ENCODE results near the gene LGALS7B. TPM values are rescaled to one million over a fixed set of nuclear protein-coding genes. Genes with fewer than 3 reads are reported as not detected.

LGALS7B gene
- total RNA-seq, 1 experiment from 2014 or later, result 2.4 TPM

- ChIA-PET POLR2A (interaction anchor here (1.0 to 1.2 kb wide), 2 partner anchors 8 to 57 kb away, joined by 3 to 4 read pairs; no protein-coding TSS in a partner anchor), CTCF (interaction anchor here (0.9 to 1.1 kb wide), 2 partner anchors 60 to 427 kb away, joined by 3 read pairs; partner anchors contain the start of gene FAM98C), RAD21 (ENCODE audit: low non-redundant PET in 1 of 2, low total read pairs in 2 of 2, uncharacterized antibody in 2 of 2, unreplicated experiment in 2 of 2) (no interaction called here)
- Histone ChIP-seq H3K27me3 (ENCODE audit: insufficient read depth, low read length) (no peaks in the 10 kb centered on the region), H2AFZ (ENCODE audit: low read depth, low read length, poor library complexity, severe bottlenecking) (no peak overlapping the region), H3K36me3 (ENCODE audit: control insufficient read depth in 1 of 2, insufficient read depth in 2 of 2, low read length in 2 of 2) (peaks cover 0 to 8% of the 10 kb centered on the region in 2 experiments; a peak in 1 of 4 replicates), H3K27ac (ENCODE audit: low read depth, low read length) (no peak overlapping the region), H3K79me2 (ENCODE audit: insufficient read depth, low read length) (peaks cover 44% of the 10 kb centered on the region), H3K4me2 (ENCODE audit: low read length) (no peak overlapping the region), H3K9ac (ENCODE audit: low read length) (no peak overlapping the region), H3K4me1 (ENCODE audit: control insufficient read depth in 1 of 2, insufficient read depth in 2 of 2, low read length in 2 of 2) (peaks cover 2 to 16% of the 10 kb centered on the region in 2 experiments; a peak in 3 of 4 replicates), H4K20me1 (ENCODE audit: insufficient read depth) (no peaks in the 10 kb centered on the region), H3K4me3 (replicated peaks in 1 of 2; ENCODE audit: low read depth in 1 of 2, low read length in 2 of 2) (0 out of 4 replicates have a peak overlapping the region, but pooled peaks of 1 of the 2 experiments have one; percentile 68), H3K9me3 (ENCODE audit: control insufficient read depth in 1 of 2, insufficient read depth in 1 of 2, low read depth in 1 of 2, low read length in 2 of 2) (no peaks in the 10 kb centered on the region), H3K9me2 (ENCODE audit: insufficient read depth) (no peaks in the 10 kb centered on the region)
- BruUV-seq (replicated peaks), result no TSS peak
- DNase-seq (ENCODE audit: low read depth, low spot score) (no peak), ATAC-seq (no peak)
- intact Hi-C loops (cut with micrococcal nuclease), result loop anchor here (5.0 kb wide), 1 partner anchor 93 kb away; no protein-coding TSS in a partner anchor
- TF ChIP-seq POLR2AphosphoS5 (IDR thresholded peaks at IDR 0.05; ENCODE audit: low read depth, low read length) (no peak), CEBPB (IDR thresholded peaks at IDR 0.05; ENCODE audit: low read depth) (no peak), ELF1 (IDR thresholded peaks at IDR 0.05; ENCODE audit: borderline replicate concordance, low read depth) (no peak), JUND (IDR thresholded peaks at IDR 0.05) (no peak), SIN3A (IDR thresholded peaks at IDR 0.05; ENCODE audit: low read depth) (no peak), SRF (IDR thresholded peaks at IDR 0.05; ENCODE audit: low read depth) (no peak), ZNF274 (IDR thresholded peaks at IDR 0.05; ENCODE audit: low read depth, low read length) (no peak), EZH2 (IDR thresholded peaks at IDR 0.05) (no peak)
Measured at GRCh38 chr19:38830039-38830733, 41.2 kb downstream of the LGALS7B start.

- Histone ChIP-seq H3K4me2 (ENCODE audit: low read length) (peak overlapping the region; percentile 84), H3K36me3 (ENCODE audit: control insufficient read depth in 1 of 2, insufficient read depth in 2 of 2, low read length in 2 of 2) (peaks cover 3 to 8% of the 10 kb centered on the region in 2 experiments; a peak in 1 of 4 replicates), H3K9ac (ENCODE audit: low read length) (peak overlapping the region; percentile 70), H3K4me1 (ENCODE audit: control insufficient read depth in 1 of 2, insufficient read depth in 2 of 2, low read length in 2 of 2) (peaks cover 2 to 16% of the 10 kb centered on the region in 2 experiments; a peak in 3 of 4 replicates), H3K79me2 (ENCODE audit: insufficient read depth, low read length) (peaks cover 36% of the 10 kb centered on the region), H3K4me3 (replicated peaks in 1 of 2; ENCODE audit: low read depth in 1 of 2, low read length in 2 of 2) (peak overlapping the region; percentile 61 to 68), H4K20me1 (ENCODE audit: insufficient read depth) (no peaks in the 10 kb centered on the region), H3K9me3 (ENCODE audit: control insufficient read depth in 1 of 2, insufficient read depth in 1 of 2, low read depth in 1 of 2, low read length in 2 of 2) (no peaks in the 10 kb centered on the region), H3K9me2 (ENCODE audit: insufficient read depth) (no peaks in the 10 kb centered on the region), H2AFZ (ENCODE audit: low read depth, low read length, poor library complexity, severe bottlenecking) (no peak overlapping the region), H3K27me3 (ENCODE audit: insufficient read depth, low read length) (no peaks in the 10 kb centered on the region), H3K27ac (ENCODE audit: low read depth, low read length) (peak overlapping the region; percentile 66)
- ATAC-seq (peak; percentile 53), DNase-seq (ENCODE audit: low read depth, low spot score) (no peak)
- no peak for TF ChIP-seq ZFX (IDR thresholded peaks at IDR 0.05)
- no peak for TF ChIP-seq CTCF (IDR thresholded peaks at IDR 0.05 in 2 of 3, conservative IDR thresholded peaks at IDR 0.05 in 1 of 3; ENCODE audit: borderline replicate concordance in 1 of 3, insufficient read depth in 1 of 3, low read depth in 2 of 3, low read length in 2 of 3)
- no peak for TF ChIP-seq SP1 (IDR thresholded peaks at IDR 0.05; ENCODE audit: low read depth)
- intact Hi-C loops (cut with micrococcal nuclease), result loop anchor here (5.0 kb wide), 1 partner anchor 94 kb away; no protein-coding TSS in a partner anchor
- RAD21 ChIA-PET (ENCODE audit: low non-redundant PET in 1 of 2, low total read pairs in 2 of 2, uncharacterized antibody in 2 of 2, unreplicated experiment in 2 of 2), result no interaction called here
- CTCF ChIA-PET, result interaction anchor here (0.9 to 1.1 kb wide), 3 partner anchors 9 to 428 kb away, joined by 3 read pairs; partner anchors contain the start of gene FAM98C
- POLR2A ChIA-PET, result interaction anchor here (1.0 to 1.2 kb wide), 2 partner anchors 9 to 57 kb away, joined by 3 to 4 read pairs; no protein-coding TSS in a partner anchor
- BruUV-seq (replicated peaks), result TSS peak; percentile 75
Measured at GRCh38 chr19:38831142-38831605, 42.2 kb downstream of the LGALS7B start.
